ENCODE data around the gene MACROD2.

The MACROD2 gene

DNA sequence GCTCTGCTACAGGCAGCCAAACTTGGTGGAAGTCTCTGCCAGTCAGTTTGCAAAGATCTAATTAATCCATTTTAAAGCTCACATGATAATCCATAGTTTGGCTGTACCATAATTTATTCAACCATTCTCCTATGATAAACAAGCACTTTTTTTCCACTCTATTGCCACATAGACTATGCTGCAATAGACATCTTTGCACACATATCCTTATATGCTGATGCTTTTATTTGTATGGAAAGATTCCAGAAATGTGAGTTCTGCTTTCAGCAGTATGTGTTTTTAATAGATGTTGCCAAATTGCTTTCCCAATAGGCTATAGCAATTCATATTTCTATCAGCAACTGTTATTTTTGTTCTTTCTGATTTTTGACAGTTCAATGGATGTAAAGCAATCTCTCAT, 1950.0 kb downstream of the MACROD2 start:
- no peak for DNase-seq (ENCODE audit: low read depth)
- TF ChIP-seq, protein P1, sequence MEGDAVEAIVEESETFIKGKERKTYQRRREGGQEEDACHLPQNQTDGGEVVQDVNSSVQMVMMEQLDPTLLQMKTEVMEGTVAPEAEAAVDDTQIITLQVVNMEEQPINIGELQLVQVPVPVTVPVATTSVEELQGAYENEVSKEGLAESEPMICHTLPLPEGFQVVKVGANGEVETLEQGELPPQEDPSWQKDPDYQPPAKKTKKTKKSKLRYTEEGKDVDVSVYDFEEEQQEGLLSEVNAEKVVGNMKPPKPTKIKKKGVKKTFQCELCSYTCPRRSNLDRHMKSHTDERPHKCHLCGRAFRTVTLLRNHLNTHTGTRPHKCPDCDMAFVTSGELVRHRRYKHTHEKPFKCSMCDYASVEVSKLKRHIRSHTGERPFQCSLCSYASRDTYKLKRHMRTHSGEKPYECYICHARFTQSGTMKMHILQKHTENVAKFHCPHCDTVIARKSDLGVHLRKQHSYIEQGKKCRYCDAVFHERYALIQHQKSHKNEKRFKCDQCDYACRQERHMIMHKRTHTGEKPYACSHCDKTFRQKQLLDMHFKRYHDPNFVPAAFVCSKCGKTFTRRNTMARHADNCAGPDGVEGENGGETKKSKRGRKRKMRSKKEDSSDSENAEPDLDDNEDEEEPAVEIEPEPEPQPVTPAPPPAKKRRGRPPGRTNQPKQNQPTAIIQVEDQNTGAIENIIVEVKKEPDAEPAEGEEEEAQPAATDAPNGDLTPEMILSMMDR (conservative IDR thresholded peaks at IDR 0.05; ENCODE audit: low read depth, low read length): no peak
- no peak overlapping the region for H3K4me3 ChIP-seq (ENCODE audit: low read length)

GRCh38 chr20:15949391-15949790, 1954.1 kb downstream of the MACROD2 start:
- no peak overlapping the region for H3K4me3 ChIP-seq (ENCODE audit: low read length)
- DNase-seq (ENCODE audit: low read depth): no peak

DNA sequence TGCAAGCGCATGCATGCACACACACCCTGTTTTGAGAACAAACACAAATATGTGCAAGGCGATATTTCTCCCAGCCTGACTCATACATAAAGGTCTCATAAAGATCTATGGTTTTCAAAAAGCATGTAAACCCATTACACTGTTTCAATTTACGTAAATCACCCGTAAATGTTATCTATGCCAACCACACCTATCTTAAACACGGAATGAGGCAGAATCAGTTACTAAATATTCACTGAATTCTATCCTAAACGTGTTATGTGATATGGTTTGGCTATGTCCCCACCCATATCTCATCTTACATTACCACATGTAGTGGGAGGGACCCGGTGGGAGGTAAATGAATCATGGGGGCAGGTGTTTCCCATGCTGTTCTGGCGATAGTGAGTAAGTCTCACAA, 1956.3 kb downstream of the MACROD2 start:
- no peak for DNase-seq (ENCODE audit: low read depth)
- TF ChIP-seq, protein P1 (conservative IDR thresholded peaks at IDR 0.05; ENCODE audit: low read depth, low read length): no peak
- no peak overlapping the region for H3K4me3 ChIP-seq (ENCODE audit: low read length)

More at GRCh38 chr20:15949391-15949790, 1954.1 kb downstream of the MACROD2 start:
- TF ChIP-seq, protein P1 (conservative IDR thresholded peaks at IDR 0.05; ENCODE audit: low read depth, low read length): no peak

DNA sequence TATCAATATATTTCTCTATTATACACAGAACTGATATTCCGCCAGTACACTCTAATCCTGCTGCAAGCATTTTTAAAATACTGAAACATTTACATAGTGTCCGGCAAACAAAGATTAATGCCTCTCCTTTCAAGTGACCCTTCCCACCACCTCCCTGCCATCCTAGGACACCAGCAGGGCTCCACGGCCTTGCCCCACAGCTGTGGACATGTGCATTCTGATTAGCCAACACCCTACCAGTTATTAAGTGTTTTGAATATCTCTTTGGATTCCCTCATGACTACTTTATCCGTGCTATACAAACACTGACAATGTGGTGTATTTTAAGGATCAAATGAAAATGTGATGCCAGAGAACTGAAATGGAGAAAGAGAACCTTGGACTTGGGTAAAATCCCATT, 1962.8 kb downstream of the MACROD2 start:
- no peak overlapping the region for H3K4me3 ChIP-seq (ENCODE audit: low read length)
- DNase-seq (ENCODE audit: low read depth): no peak
- TF ChIP-seq, protein P1 (conservative IDR thresholded peaks at IDR 0.05; ENCODE audit: low read depth, low read length): no peak

DNA sequence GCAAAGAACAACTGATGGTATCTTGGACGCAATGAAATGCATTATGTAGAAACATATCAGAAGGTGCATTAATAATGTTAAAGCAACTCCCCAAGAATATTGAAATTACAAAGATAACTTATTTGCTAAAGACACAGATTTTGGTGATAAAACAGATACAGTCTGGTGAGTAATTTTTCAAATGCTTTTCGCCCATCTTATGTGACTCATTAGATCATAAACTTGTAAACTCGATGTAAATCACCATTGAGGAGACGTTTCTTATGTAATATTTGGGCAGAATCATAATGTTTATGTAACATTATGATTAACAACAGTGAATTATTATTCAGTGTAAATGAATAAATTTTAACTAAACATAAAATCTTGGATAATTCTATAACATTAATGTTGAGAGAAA, 1969.8 kb downstream of the MACROD2 start:
- no peak overlapping the region for H3K4me3 ChIP-seq (ENCODE audit: low read length)
- TF ChIP-seq, protein P1 (conservative IDR thresholded peaks at IDR 0.05; ENCODE audit: low read depth, low read length): no peak
- no peak for DNase-seq (ENCODE audit: low read depth)

DNA sequence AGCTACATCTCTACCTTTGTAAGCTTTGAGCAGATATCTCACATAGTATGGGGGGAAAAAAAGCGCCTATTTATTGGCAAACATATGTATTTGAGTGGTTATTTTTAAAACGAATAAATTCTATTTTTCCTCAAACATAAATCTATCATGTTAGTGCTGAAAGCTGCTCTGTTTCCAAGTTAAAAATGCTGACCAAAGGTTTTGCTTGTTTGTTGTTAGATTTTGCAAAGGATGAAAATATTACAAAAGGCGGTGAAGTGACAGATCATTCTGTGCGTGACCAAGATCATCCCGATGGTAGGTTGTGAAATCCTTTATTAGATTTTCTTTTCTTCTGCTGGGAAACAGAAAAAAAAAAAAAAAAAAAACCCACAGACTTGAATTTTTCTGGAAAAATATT, 1972.0 kb downstream of the MACROD2 start:
- H3K4me3 ChIP-seq (ENCODE audit: low read length): no peak overlapping the region
- TF ChIP-seq, protein P1 (conservative IDR thresholded peaks at IDR 0.05; ENCODE audit: low read depth, low read length): no peak
- DNase-seq (ENCODE audit: low read depth): no peak

GRCh38 chr20:15976047-15976736, 1980.9 kb downstream of the MACROD2 start:
- TF ChIP-seq, protein P1 (conservative IDR thresholded peaks at IDR 0.05; ENCODE audit: low read depth, low read length): no peak
- no peak for DNase-seq (ENCODE audit: low read depth)
- no peak overlapping the region for H3K4me3 ChIP-seq (ENCODE audit: low read length)

Data from retinal pigment epithelial cell (primary cell).